Measurements from ENCODE around the gene PKDCC. TPM values are rescaled to one million over a fixed set of nuclear protein-coding genes. Genes with fewer than 3 reads are reported as not detected.

The PKDCC gene
- total and polyA plus RNA-seq, 2 of the 8 experiments (the other 6 are each of a cell fraction or from before 2014, with no cell fraction given), result 49.9 to 80.1 TPM

- TF ChIP-seq, protein P1, sequence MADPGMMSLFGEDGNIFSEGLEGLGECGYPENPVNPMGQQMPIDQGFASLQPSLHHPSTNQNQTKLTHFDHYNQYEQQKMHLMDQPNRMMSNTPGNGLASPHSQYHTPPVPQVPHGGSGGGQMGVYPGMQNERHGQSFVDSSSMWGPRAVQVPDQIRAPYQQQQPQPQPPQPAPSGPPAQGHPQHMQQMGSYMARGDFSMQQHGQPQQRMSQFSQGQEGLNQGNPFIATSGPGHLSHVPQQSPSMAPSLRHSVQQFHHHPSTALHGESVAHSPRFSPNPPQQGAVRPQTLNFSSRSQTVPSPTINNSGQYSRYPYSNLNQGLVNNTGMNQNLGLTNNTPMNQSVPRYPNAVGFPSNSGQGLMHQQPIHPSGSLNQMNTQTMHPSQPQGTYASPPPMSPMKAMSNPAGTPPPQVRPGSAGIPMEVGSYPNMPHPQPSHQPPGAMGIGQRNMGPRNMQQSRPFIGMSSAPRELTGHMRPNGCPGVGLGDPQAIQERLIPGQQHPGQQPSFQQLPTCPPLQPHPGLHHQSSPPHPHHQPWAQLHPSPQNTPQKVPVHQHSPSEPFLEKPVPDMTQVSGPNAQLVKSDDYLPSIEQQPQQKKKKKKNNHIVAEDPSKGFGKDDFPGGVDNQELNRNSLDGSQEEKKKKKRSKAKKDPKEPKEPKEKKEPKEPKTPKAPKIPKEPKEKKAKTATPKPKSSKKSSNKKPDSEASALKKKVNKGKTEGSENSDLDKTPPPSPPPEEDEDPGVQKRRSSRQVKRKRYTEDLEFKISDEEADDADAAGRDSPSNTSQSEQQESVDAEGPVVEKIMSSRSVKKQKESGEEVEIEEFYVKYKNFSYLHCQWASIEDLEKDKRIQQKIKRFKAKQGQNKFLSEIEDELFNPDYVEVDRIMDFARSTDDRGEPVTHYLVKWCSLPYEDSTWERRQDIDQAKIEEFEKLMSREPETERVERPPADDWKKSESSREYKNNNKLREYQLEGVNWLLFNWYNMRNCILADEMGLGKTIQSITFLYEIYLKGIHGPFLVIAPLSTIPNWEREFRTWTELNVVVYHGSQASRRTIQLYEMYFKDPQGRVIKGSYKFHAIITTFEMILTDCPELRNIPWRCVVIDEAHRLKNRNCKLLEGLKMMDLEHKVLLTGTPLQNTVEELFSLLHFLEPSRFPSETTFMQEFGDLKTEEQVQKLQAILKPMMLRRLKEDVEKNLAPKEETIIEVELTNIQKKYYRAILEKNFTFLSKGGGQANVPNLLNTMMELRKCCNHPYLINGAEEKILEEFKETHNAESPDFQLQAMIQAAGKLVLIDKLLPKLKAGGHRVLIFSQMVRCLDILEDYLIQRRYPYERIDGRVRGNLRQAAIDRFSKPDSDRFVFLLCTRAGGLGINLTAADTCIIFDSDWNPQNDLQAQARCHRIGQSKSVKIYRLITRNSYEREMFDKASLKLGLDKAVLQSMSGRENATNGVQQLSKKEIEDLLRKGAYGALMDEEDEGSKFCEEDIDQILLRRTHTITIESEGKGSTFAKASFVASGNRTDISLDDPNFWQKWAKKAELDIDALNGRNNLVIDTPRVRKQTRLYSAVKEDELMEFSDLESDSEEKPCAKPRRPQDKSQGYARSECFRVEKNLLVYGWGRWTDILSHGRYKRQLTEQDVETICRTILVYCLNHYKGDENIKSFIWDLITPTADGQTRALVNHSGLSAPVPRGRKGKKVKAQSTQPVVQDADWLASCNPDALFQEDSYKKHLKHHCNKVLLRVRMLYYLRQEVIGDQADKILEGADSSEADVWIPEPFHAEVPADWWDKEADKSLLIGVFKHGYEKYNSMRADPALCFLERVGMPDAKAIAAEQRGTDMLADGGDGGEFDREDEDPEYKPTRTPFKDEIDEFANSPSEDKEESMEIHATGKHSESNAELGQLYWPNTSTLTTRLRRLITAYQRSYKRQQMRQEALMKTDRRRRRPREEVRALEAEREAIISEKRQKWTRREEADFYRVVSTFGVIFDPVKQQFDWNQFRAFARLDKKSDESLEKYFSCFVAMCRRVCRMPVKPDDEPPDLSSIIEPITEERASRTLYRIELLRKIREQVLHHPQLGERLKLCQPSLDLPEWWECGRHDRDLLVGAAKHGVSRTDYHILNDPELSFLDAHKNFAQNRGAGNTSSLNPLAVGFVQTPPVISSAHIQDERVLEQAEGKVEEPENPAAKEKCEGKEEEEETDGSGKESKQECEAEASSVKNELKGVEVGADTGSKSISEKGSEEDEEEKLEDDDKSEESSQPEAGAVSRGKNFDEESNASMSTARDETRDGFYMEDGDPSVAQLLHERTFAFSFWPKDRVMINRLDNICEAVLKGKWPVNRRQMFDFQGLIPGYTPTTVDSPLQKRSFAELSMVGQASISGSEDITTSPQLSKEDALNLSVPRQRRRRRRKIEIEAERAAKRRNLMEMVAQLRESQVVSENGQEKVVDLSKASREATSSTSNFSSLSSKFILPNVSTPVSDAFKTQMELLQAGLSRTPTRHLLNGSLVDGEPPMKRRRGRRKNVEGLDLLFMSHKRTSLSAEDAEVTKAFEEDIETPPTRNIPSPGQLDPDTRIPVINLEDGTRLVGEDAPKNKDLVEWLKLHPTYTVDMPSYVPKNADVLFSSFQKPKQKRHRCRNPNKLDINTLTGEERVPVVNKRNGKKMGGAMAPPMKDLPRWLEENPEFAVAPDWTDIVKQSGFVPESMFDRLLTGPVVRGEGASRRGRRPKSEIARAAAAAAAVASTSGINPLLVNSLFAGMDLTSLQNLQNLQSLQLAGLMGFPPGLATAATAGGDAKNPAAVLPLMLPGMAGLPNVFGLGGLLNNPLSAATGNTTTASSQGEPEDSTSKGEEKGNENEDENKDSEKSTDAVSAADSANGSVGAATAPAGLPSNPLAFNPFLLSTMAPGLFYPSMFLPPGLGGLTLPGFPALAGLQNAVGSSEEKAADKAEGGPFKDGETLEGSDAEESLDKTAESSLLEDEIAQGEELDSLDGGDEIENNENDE (IDR thresholded peaks at IDR 0.05; ENCODE audit: insufficient replicate concordance, low read length), result no peak
- TF ChIP-seq ATF3 (IDR thresholded peaks at IDR 0.05; ENCODE audit: insufficient read depth, low read depth, low read length), result no peak
Observed at GRCh38 chr2:42063431-42064171, 15.8 kb downstream of the PKDCC start (continued).
